T47D (cell line): ENCODE measurements around the gene MRPL34.

Experiments used
- DNase-seq, 2 experiments: peaks; one replicate each; pipeline versions ENCODE4 v3.0.0 to v3.0.0-alpha.2; 2011 to 2012; ENCODE audit warnings: low read depth in 1 of 2, low spot score in 1 of 2
- JUND ChIP-seq: IDR thresholded peaks from 2 replicates; pipeline ENCODE4 v1.6.1; 2012; ENCODE audit warnings: low read depth
- in situ Hi-C: cut with HindIII; loops from 2 replicates; pipeline ENCODE4 v1.10.0; 2016; ENCODE audit warnings: low sequenced_read_pairs, low pct_unique_long_range_greater_than_20kb

The MRPL34 gene

DNA sequence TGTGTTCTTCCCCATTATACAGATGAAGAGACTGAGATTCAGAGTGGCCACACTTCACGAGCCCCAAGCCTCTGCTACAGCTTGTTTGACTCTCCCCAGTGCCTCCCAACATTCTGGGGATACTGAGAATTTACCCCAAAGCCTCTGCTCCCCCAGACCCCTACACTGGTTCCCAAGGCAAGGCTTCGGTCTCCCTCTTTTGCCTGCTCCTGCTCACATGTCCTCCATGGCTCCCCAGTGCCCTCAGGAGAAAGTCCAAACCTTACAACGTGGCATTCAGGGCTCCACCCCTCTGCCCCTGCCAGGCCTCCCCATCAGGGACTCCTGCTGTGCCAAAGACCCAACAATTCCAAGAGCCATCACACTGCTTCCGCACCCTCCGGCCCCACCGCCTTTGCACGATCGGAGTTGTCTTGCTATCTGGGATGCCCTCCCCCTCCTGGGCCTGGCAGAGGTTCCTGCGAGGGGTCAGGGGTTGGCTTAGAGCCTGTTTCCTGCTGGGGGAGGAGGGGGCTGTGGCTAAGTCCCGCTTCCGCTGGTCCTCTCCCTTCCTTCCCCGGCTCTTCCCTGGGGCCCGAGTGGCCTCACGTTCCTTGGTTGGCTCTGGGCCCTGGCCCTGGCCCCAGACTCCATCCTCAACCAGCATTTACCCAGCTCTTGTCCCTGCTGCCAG lies 47.1 kb downstream of the MRPL34 start:
- no peak for TF ChIP-seq JUND
- in situ Hi-C loops: no loop called here
- DNase-seq: no peak

DNA sequence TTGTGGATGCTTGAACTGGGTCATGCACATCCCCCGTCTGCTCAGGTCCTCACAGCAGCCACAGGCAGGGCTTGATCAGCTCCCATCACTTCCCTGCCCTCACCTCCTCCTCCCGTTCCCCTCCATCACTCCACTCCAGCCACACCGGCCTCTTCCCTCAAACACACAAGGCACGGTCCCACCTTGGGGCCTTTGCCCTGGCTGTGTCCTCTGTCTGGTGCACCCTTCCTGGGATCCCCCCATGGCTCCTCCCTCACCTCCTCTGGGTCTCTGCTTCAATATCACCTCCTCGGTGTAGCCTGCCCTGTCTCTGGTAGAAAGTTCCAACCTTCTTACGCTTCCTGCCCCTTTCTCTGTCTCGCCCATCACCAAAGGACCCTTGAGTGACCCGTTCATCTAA lies 47.7 kb downstream of the MRPL34 start:
- in situ Hi-C loops: no loop called here
- TF ChIP-seq JUND: no peak

More for the DNA sequence above, 47.7 kb downstream of the MRPL34 start:
- DNase-seq: no peak
